ENCODE data around the gene APOA1.

The APOA1 gene

GRCh38 chr11:116836632-116836991, 810 bp downstream of the APOA1 start:
- TF ChIP-seq POLR2AphosphoS5 (IDR thresholded peaks at IDR 0.05; ENCODE audit: low read depth, low read length) = no peak
- no peak for TF ChIP-seq REST (IDR thresholded peaks at IDR 0.05; ENCODE audit: insufficient read depth in 1 of 2, low read depth in 2 of 2, low read length in 2 of 2)
- no peak for TF ChIP-seq TAF1 (IDR thresholded peaks at IDR 0.05; ENCODE audit: borderline replicate concordance, insufficient read depth, low read length)
- no peak for TF ChIP-seq SIN3A (IDR thresholded peaks at IDR 0.05; ENCODE audit: borderline replicate concordance, insufficient read depth, low read length)

- peak; percentile 12 for TF ChIP-seq FOXP2 (optimal IDR thresholded peaks at IDR 0.05; ENCODE audit: borderline replicate concordance, extremely low read depth, extremely low read length, insufficient read depth)
- no peak for TF ChIP-seq REST (IDR thresholded peaks at IDR 0.05; ENCODE audit: insufficient read depth in 1 of 2, low read depth in 2 of 2, low read length in 2 of 2)
- TF ChIP-seq SIN3A (IDR thresholded peaks at IDR 0.05; ENCODE audit: borderline replicate concordance, insufficient read depth, low read length) = no peak
Observed at GRCh38 chr11:116835791-116836631, 1.4 kb downstream of the APOA1 start.

- TF ChIP-seq SIN3A (IDR thresholded peaks at IDR 0.05; ENCODE audit: borderline replicate concordance, insufficient read depth, low read length) = no peak
- no peak for TF ChIP-seq POLR2AphosphoS5 (IDR thresholded peaks at IDR 0.05; ENCODE audit: low read depth, low read length)
- TF ChIP-seq TAF1 (IDR thresholded peaks at IDR 0.05; ENCODE audit: borderline replicate concordance, insufficient read depth, low read length) = no peak
- TF ChIP-seq FOXP2 (optimal IDR thresholded peaks at IDR 0.05; ENCODE audit: borderline replicate concordance, extremely low read depth, extremely low read length, insufficient read depth) = no peak
- TF ChIP-seq REST (IDR thresholded peaks at IDR 0.05; ENCODE audit: insufficient read depth in 1 of 2, low read depth in 2 of 2, low read length in 2 of 2) = no peak
Observed at GRCh38 chr11:116835042-116835772, 2.2 kb downstream of the APOA1 start.

- no peak for TF ChIP-seq POLR2AphosphoS5 (IDR thresholded peaks at IDR 0.05; ENCODE audit: low read depth, low read length)
- TF ChIP-seq TAF1 (IDR thresholded peaks at IDR 0.05; ENCODE audit: borderline replicate concordance, insufficient read depth, low read length) = no peak
- no peak for TF ChIP-seq SIN3A (IDR thresholded peaks at IDR 0.05; ENCODE audit: borderline replicate concordance, insufficient read depth, low read length)
- TF ChIP-seq REST (IDR thresholded peaks at IDR 0.05; ENCODE audit: insufficient read depth in 1 of 2, low read depth in 2 of 2, low read length in 2 of 2) = no peak
- no peak for TF ChIP-seq FOXP2 (optimal IDR thresholded peaks at IDR 0.05; ENCODE audit: borderline replicate concordance, extremely low read depth, extremely low read length, insufficient read depth)
Observed at GRCh38 chr11:116833816-116834534, 3.4 kb downstream of the APOA1 start.

All from PFSK-1 (cell line).